SK-N-MC (cell line): ENCODE measurements around the gene EFNA2.

ENCODE experiments used
- EZH2 ChIP-seq: fragments of 200-600 bp; sonication (generic); IDR thresholded peaks from one replicate; pipeline ENCODE4 v1.6.1; 2017; ENCODE audit warnings: antibody characterized with exemption
- POLR2AphosphoS5 ChIP-seq: IDR thresholded peaks from 2 replicates; pipeline ENCODE4 v1.6.1; 2012; ENCODE audit warnings: mild to moderate bottlenecking, low read depth, low read length, borderline replicate concordance

DNA sequence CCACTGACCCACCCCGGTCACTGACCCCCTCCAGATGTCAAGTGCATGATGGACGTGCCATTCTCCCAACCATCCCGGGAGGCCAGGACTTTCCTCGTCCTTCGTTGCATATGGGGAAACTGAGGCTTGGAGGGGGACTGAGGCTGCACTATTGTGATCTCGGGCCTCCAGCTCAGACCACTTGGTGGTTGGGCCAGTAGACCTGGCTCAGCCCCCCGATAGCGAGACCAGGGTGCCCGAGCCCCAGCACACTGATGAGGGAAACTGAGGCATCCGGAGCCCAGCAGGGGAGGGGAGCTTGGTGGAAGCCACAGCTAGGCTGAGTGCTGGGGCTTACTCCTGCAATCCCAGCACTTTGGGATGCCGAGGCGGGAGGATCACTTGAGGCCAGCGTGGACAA, 10.4 kb downstream of the EFNA2 start:
- no peak for TF ChIP-seq POLR2AphosphoS5
- no peak for TF ChIP-seq EZH2
